RWPE2 (cell line): ENCODE data around the gene MSI2.

Experiments used
- ATAC-seq: fragments of 200-7000 bp; cut with Tn5 transposase; 3 replicates; pipeline ENCODE4 v1.9.1; 2021; ENCODE audit warnings: low read depth
- DNase-seq: peaks from one replicate; pipeline ENCODE4 v3.0.0-alpha.2; 2020; ENCODE audit warnings: low spot score
- H3K27ac ChIP-seq: fragments of 450-650 bp; 2 replicates; pipeline ENCODE4 v1.5.1; 2017; ENCODE audit warnings: mild to moderate bottlenecking; ENCODE audit not compliant: poor library complexity, severe bottlenecking
- H3K27me3 ChIP-seq: fragments of 250-450 bp; sonication (Bioruptor Pico); 2 replicates; pipeline ENCODE4 v1.5.1; 2021; ENCODE audit warnings: mild to moderate bottlenecking, moderate library complexity; ENCODE audit not compliant: insufficient read depth, poor library complexity, severe bottlenecking
- H3K36me3 ChIP-seq: fragments of 250-450 bp; sonication (Bioruptor Pico); 2 replicates; pipeline ENCODE4 v1.5.1; 2020; ENCODE audit warnings: low read depth, mild to moderate bottlenecking, moderate library complexity
- H3K4me1 ChIP-seq: fragments of 250-450 bp; sonication (Bioruptor Pico); 2 replicates; pipeline ENCODE4 v1.5.1; 2021; ENCODE audit warnings: mild to moderate bottlenecking, moderate library complexity; ENCODE audit not compliant: insufficient read depth, poor library complexity, severe bottlenecking
- H3K4me3 ChIP-seq: fragments of 250-450 bp; sonication (Bioruptor Pico); 2 replicates; pipeline ENCODE4 v1.5.1; 2021; ENCODE audit warnings: mild to moderate bottlenecking, moderate library complexity; ENCODE audit not compliant: severe bottlenecking
- H3K9me3 ChIP-seq: fragments of 250-450 bp; sonication (Bioruptor Pico); 2 replicates; pipeline ENCODE4 v1.5.1; 2021; ENCODE audit warnings: mild to moderate bottlenecking, moderate library complexity; ENCODE audit not compliant: severe bottlenecking
- CTCF ChIP-seq: fragments of 450-650 bp; IDR thresholded peaks from one replicate; pipeline ENCODE4 v1.5.1; 2017; ENCODE audit warnings: mild to moderate bottlenecking, moderate library complexity; ENCODE audit not compliant: poor library complexity, severe bottlenecking

Gene MSI2

DNA sequence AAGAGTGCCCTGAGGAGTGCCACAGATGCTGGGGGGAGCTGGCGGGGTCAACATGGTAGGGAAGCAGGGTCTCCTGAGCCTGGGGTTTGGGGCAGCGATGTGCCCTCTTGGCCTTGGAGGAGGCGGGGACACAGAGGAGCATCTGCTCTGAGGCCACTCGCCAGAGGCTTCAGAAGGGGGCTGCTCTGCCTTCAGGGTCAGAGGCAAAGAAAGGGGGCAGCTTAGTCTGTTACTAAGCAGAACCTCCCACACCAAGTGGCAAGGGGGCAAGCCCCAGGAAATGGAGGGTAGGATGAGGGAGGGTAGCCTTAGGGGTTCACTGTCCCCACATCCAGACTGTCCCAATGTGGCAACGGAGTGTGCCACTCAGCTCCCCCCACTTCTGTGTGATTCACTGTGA lies 470.5 kb downstream of the MSI2 start:
- DNase-seq (no peak), ATAC-seq (no peak)
- no peaks in the 10 kb centered on the region for H3K9me3 ChIP-seq
- H3K36me3 ChIP-seq = no peaks in the 10 kb centered on the region
- no peaks in the 10 kb centered on the region for H3K27me3 ChIP-seq
- no peak for TF ChIP-seq CTCF
- H3K4me1 ChIP-seq = no peaks in the 10 kb centered on the region
- no peak overlapping the region for H3K27ac ChIP-seq
- no peak overlapping the region for H3K4me3 ChIP-seq

- DNase-seq (no peak), ATAC-seq (no peak)
- H3K36me3 ChIP-seq = no peaks in the 10 kb centered on the region
- TF ChIP-seq CTCF = no peak
- peaks cover under 1% of the 10 kb centered on the region for H3K27me3 ChIP-seq
- no peaks in the 10 kb centered on the region for H3K9me3 ChIP-seq
- H3K4me3 ChIP-seq = no peak overlapping the region
- no peaks in the 10 kb centered on the region for H3K4me1 ChIP-seq
- H3K27ac ChIP-seq = no peak overlapping the region
Measured at GRCh38 chr17:57727630-57728175, 471.4 kb downstream of the MSI2 start.

DNA sequence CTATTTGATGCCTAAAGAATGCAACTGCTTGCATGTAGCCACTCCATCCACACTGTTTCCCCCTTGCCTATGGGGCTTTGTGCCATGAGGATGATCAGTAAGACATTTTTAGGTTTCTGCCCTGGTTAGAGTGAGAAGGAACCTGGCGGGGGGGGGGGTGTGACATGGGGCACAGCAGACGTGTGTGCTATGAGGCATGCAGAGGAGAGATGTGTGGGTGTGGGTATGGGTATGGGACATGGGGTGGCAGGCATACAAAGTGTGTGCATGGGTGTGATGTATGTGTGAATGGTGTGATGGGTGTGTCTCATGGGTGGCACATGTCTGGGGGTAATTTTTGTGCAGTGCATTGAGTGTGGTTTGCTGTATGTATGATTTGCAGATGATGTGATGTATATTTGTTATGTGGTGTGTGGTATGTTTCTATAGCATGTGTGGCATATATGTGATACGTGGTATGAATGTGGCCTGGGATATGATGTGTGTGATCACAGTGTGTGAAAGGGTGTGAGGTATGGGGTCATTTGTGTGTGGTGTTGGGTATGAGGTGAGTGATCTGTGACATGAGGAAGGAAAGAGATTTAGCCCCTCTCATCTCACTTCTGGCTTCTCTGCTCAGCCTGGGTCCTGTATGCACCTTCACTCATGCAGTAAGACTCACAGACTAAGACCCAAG lies 473.8 kb downstream of the MSI2 start:
- Histone ChIP-seq H3K27me3 (peaks cover 3% of the 10 kb centered on the region), H3K4me3 (no peak overlapping the region), H3K9me3 (no peaks in the 10 kb centered on the region), H3K4me1 (no peaks in the 10 kb centered on the region), H3K27ac (no peak overlapping the region), H3K36me3 (no peaks in the 10 kb centered on the region)
- ATAC-seq (no peak), DNase-seq (no peak)
- no peak for TF ChIP-seq CTCF

- H3K27ac ChIP-seq = no peak overlapping the region
- no peak; the same call in 2 of the 3 replicates for ATAC-seq
- no peaks in the 10 kb centered on the region for H3K9me3 ChIP-seq
- H3K4me3 ChIP-seq = no peak overlapping the region
- no peak for TF ChIP-seq CTCF
- no peaks in the 10 kb centered on the region for H3K36me3 ChIP-seq
- no peaks in the 10 kb centered on the region for H3K4me1 ChIP-seq
- peaks cover 3% of the 10 kb centered on the region for H3K27me3 ChIP-seq
- no peak for DNase-seq
Measured at GRCh38 chr17:57732062-57732461, 475.7 kb downstream of the MSI2 start.

GRCh38 chr17:57733085-57733484 lies 476.8 kb downstream of the MSI2 start:
- Histone ChIP-seq H3K27me3 (peaks cover 3% of the 10 kb centered on the region), H3K9me3 (no peaks in the 10 kb centered on the region), H3K36me3 (no peaks in the 10 kb centered on the region), H3K4me1 (no peaks in the 10 kb centered on the region), H3K27ac (no peak overlapping the region), H3K4me3 (no peak overlapping the region)
- DNase-seq = no peak
- ATAC-seq = no peak
- no peak for TF ChIP-seq CTCF
